Activated naive CD8-positive, alpha-beta T cell treated with anti-CD3 and anti-CD28 coated beads, Interleukin-2, amount 10 ng/mL, durations not matched to agents 7 days and 5 days (primary cell): ENCODE results near the gene AGO3. TPM values are rescaled to one million over a fixed set of nuclear protein-coding genes. Genes with fewer than 3 reads are reported as not detected.

Source experiments
- ATAC-seq: fragments of 150-1000 bp; cut with Tn5 transposase; one replicate; pipeline ENCODE4 v1.10.0; 2021; ENCODE audit warnings: low read depth, moderate library complexity
- POLR2A ChIA-PET: fragments of 350-600 bp; sonication (Branson Sonifier 250); formaldehyde crosslinking; loops from one replicate; lab custom pipeline; 2021; ENCODE audit warnings: antibody characterized with exemption; lab: Charles Lee
- DNase-seq: peaks from one replicate; pipeline ENCODE4 v3.0.0; 2021
- H3K27ac Mint-ChIP-seq: one replicate; pipeline ENCODE4 v1.8.0; 2022; ENCODE audit warnings: mild to moderate bottlenecking, mixed read lengths
- H3K27me3 Mint-ChIP-seq: one replicate; pipeline ENCODE4 v1.8.0; 2022; ENCODE audit warnings: mild to moderate bottlenecking, moderate library complexity, mixed read lengths
- H3K36me3 Mint-ChIP-seq: one replicate; pipeline ENCODE4 v1.8.0; 2021; ENCODE audit warnings: mild to moderate bottlenecking, mixed read lengths
- H3K4me1 Mint-ChIP-seq: one replicate; pipeline ENCODE4 v1.8.0; 2021; ENCODE audit warnings: mixed read lengths
- H3K4me3 Mint-ChIP-seq: one replicate; pipeline ENCODE4 v1.8.0; 2022; ENCODE audit warnings: mild to moderate bottlenecking, moderate library complexity, mixed read lengths
- H3K9me3 Mint-ChIP-seq: one replicate; pipeline ENCODE4 v1.8.0; 2021; ENCODE audit warnings: mixed read lengths
- total RNA-seq, 2 experiments: library from RNA; stranded (reverse); gene quantifications; one replicate each; pipeline ENCODE4 v1.2.3, GENCODE V29; 2021

The AGO3 gene
- total RNA-seq, 2 experiments from 2014 or later = 26.5 to 34.0 TPM

- Mint-ChIP-seq H3K27me3 (peaks cover 13% of the 10 kb centered on the region), H3K4me1 (peaks cover 4% of the 10 kb centered on the region), H3K4me3 (no peak overlapping the region), H3K27ac (no peak overlapping the region), H3K36me3 (no peaks in the 10 kb centered on the region), H3K9me3 (no peaks in the 10 kb centered on the region)
- POLR2A ChIA-PET = interaction anchor here (0.7 to 0.8 kb wide), 3 partner anchors 9 to 187 kb away, joined by 3 to 5 read pairs (median 4); partner anchors contain the start of gene AGO3
- no peak for ATAC-seq
- DNase-seq = no peak
Observed at GRCh38 chr1:36118447-36119204, 187.7 kb downstream of the AGO3 start.

- no peaks in the 10 kb centered on the region for H3K9me3 Mint-ChIP-seq
- peaks cover 5% of the 10 kb centered on the region for H3K4me1 Mint-ChIP-seq
- POLR2A ChIA-PET = interaction anchor here (0.6 kb wide), 1 partner anchor 15 kb away, joined by 3 read pairs; no protein-coding TSS in a partner anchor
- no peak overlapping the region for H3K4me3 Mint-ChIP-seq
- no peak for DNase-seq
- no peak for ATAC-seq
- no peak overlapping the region for H3K27ac Mint-ChIP-seq
- peaks cover 21% of the 10 kb centered on the region for H3K27me3 Mint-ChIP-seq
- no peaks in the 10 kb centered on the region for H3K36me3 Mint-ChIP-seq
Observed at GRCh38 chr1:36119456-36119855, 188.6 kb downstream of the AGO3 start.

Other genes with a start within 250 kb of the AGO3 start
- 10 to 100 TPM; 12.3 to 13.7 TPM for gene C1orf216, start 212.2 kb upstream of the AGO3 start, total RNA-seq
- 10 to 100 TPM; 49.6 to 49.7 TPM for gene CLSPN, start 161.1 kb upstream of the AGO3 start, total RNA-seq
- gene AGO4, start 123.1 kb upstream of the AGO3 start, total RNA-seq = 10 to 100 TPM; 18.6 to 23.9 TPM
- 10 to 100 TPM; 24.0 to 24.8 TPM for gene AGO1, start 47.9 kb upstream of the AGO3 start, total RNA-seq
- gene TEKT2, start 153.0 kb downstream of the AGO3 start, total RNA-seq = not detected
- gene ADPRS, start 157.8 kb downstream of the AGO3 start, total RNA-seq = 10 to 100 TPM; 30.7 to 32.7 TPM
- under 1 TPM; 0.17 to 0.19 TPM for gene COL8A2, start 194.1 kb downstream of the AGO3 start, total RNA-seq
- gene TRAPPC3, start 218.4 kb downstream of the AGO3 start, total RNA-seq = 10 to 100 TPM; 51.7 to 52.5 TPM
- 100 to 1,000 TPM; 234 to 237 TPM for gene MAP7D1, start 225.1 kb downstream of the AGO3 start, total RNA-seq